Hepatocyte (in vitro differentiated cells): Measurements from ENCODE around the gene ANAPC16.

Experiments
- CTCF ChIP-seq: fragments of 200-600 bp; sonication (generic); IDR thresholded peaks from 2 replicates; pipeline ENCODE4 v1.5.1; 2016; ENCODE audit warnings: antibody characterized with exemption, mild to moderate bottlenecking; ENCODE audit not compliant: poor library complexity
- EZH2 ChIP-seq: fragments of 200-600 bp; sonication (generic); IDR thresholded peaks from 2 replicates; pipeline ENCODE4 v1.6.1; 2016; ENCODE audit warnings: antibody characterized with exemption, mild to moderate bottlenecking, borderline replicate concordance
- EZH2phosphoT487 ChIP-seq: fragments of 200-600 bp; sonication (generic); IDR thresholded peaks from one replicate; pipeline ENCODE4 v1.6.1; 2018; ENCODE audit warnings: antibody characterized with exemption, mild to moderate bottlenecking, low read depth, moderate library complexity; ENCODE audit not compliant: unreplicated experiment, severe bottlenecking

GRCh38 chr10:72260976-72261783, 45.4 kb downstream of the ANAPC16 start:
- no peak for TF ChIP-seq EZH2
- no peak for TF ChIP-seq EZH2phosphoT487
- TF ChIP-seq CTCF = no peak
